ENCODE data around the gene B3GAT1.

DNA sequence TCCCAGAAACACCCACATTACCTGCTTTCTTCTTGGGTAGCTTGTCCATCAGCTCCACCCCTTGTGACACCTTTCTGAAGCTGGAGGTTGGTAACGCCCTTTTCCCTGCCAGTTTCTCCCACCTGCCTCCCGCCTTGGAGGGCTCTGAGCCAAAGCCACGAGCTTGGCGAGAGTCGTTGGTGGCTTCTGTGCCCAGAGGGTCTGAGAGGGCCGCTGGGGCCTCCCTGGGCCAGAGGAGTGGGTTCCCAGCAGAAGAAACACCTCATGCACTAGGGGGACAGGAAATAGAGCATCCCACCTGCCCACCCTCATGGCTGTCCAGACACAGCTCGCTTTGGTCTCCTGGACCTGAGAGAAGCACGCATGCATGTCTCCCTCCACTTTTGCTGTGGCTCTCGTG is 37.9 kb downstream of the B3GAT1 start:
- TF ChIP-seq POLR2AphosphoS5 (IDR thresholded peaks at IDR 0.05) (no peak), CTCF (IDR thresholded peaks at IDR 0.05) (no peak), POLR2A (IDR thresholded peaks at IDR 0.05; ENCODE audit: low read depth) (no peak), EP300 (IDR thresholded peaks at IDR 0.05) (no peak)
